GM12864 (cell line): Measurements from ENCODE around the gene MAP1LC3C.

ENCODE experiments used
- DNase-seq: peaks from one replicate; pipeline ENCODE4 v3.0.0-alpha.2; 2011; ENCODE audit warnings: low read depth
- H3K4me3 ChIP-seq: 2 replicates; pipeline ENCODE4 v1.5.1; 2011; ENCODE audit warnings: mild to moderate bottlenecking, low read depth, low read length, control low read depth
- TF ChIP-seq, protein P1 (sequence below): IDR thresholded peaks from 2 replicates; pipeline ENCODE4 v1.5.1; 2011; ENCODE audit warnings: low read depth, mild to moderate bottlenecking, moderate library complexity, low read length, control low read depth, inconsistent platforms; ENCODE audit errors: missing control alignments

MAP1LC3C gene

GRCh38 chr1:241979071-241979470 is 19.8 kb downstream of the MAP1LC3C start:
- TF ChIP-seq, protein P1, sequence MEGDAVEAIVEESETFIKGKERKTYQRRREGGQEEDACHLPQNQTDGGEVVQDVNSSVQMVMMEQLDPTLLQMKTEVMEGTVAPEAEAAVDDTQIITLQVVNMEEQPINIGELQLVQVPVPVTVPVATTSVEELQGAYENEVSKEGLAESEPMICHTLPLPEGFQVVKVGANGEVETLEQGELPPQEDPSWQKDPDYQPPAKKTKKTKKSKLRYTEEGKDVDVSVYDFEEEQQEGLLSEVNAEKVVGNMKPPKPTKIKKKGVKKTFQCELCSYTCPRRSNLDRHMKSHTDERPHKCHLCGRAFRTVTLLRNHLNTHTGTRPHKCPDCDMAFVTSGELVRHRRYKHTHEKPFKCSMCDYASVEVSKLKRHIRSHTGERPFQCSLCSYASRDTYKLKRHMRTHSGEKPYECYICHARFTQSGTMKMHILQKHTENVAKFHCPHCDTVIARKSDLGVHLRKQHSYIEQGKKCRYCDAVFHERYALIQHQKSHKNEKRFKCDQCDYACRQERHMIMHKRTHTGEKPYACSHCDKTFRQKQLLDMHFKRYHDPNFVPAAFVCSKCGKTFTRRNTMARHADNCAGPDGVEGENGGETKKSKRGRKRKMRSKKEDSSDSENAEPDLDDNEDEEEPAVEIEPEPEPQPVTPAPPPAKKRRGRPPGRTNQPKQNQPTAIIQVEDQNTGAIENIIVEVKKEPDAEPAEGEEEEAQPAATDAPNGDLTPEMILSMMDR = no peak
- no peak overlapping the region for H3K4me3 ChIP-seq

DNA sequence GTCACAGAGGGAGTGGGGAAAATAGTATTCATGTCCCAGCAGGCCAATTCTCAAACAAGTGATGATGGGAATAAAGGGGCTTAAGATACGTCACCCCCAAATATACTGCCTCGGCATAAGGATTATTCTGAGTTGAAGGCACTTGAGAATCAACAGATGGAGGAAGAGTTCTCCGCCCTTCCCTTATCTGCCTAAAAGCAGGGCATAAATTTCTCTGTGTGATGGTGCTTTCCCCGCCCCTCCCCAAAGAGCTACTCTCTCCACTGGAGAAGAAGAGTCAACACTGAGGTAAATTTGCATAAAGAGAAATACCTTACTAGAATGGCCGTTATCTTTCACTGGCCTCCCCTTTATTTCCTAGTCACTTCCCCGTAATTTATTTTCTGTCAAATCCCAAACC is 22.7 kb downstream of the MAP1LC3C start:
- DNase-seq = no peak
- TF ChIP-seq, protein P1 = no peak
- no peak overlapping the region for H3K4me3 ChIP-seq

More at GRCh38 chr1:241979071-241979470, 19.8 kb downstream of the MAP1LC3C start:
- no peak for DNase-seq

GRCh38 chr1:241972703-241973369 is 26.1 kb downstream of the MAP1LC3C start:
- TF ChIP-seq, protein P1 = no peak
- no peak overlapping the region for H3K4me3 ChIP-seq
- no peak for DNase-seq

DNA sequence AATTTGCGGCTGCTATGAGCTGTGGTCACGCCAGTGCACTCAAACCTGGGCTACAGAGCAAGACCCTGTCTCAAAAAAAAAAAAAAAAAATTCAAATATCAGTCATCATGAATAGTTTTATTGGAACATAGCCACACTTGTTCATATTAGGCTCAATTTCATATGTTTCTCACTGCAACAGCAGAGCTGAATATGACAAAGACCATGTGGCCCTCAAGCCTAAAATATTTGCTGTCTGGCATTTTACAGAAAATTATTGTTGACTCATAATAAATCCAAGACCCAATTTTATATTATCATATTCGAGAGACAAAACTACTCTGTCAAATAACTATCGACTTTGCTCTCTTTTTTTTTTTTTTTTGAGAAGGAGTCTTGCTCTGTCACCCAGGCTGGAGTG is 30.3 kb downstream of the MAP1LC3C start:
- H3K4me3 ChIP-seq = no peak overlapping the region
- DNase-seq = no peak
- TF ChIP-seq, protein P1 = no peak

GRCh38 chr1:241964550-241965282 is 34.2 kb downstream of the MAP1LC3C start:
- no peak overlapping the region for H3K4me3 ChIP-seq
- no peak for DNase-seq
- TF ChIP-seq, protein P1 = no peak

GRCh38 chr1:241963722-241964121 is 35.2 kb downstream of the MAP1LC3C start:
- no peak overlapping the region for H3K4me3 ChIP-seq
- no peak for DNase-seq
- TF ChIP-seq, protein P1 = no peak

- DNase-seq = no peak
- TF ChIP-seq, protein P1 = no peak
- H3K4me3 ChIP-seq = no peak overlapping the region
These were observed 36.7 kb downstream of the MAP1LC3C start for GRCh38 chr1:241962153-241962552.
